ENCODE data around the gene ZNRF2.

DNA sequence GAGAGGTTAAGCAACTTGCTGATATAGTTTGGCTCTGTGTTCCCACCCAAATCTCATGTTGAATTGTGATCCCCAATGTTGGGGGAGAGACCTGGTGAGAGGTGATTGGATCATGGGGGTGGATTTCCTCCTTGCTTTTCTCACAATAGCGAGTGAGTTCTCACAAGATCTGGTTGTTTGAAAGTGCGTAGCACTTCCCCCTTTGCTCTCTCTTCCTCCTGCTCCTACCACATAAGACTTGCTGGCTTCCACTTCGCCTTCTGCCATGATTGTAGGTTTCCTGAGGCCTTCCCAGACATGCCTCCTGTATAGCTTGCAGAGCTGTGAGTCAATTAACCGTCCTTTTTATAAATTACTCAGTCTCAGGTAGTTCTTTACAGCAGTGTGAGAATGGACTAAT is 13.5 kb upstream of the ZNRF2 start:
- TF ChIP-seq POLR2A (IDR thresholded peaks at IDR 0.05; ENCODE audit: low read depth, low read length), result no peak
- TF ChIP-seq USF2 (IDR thresholded peaks at IDR 0.05; ENCODE audit: low read depth, low read length), result no peak
- no peak for TF ChIP-seq CTCF (conservative IDR thresholded peaks at IDR 0.05; ENCODE audit: low read depth, low read length)
- no peak for TF ChIP-seq SMC3 (IDR thresholded peaks at IDR 0.05; ENCODE audit: low read depth, low read length)

Measured in IMR-90 (cell line).